ENCODE data around the gene OR52H1. TPM values are rescaled to one million over a fixed set of nuclear protein-coding genes. Genes with fewer than 3 reads are reported as not detected.

The OR52H1 gene
- polyA plus RNA-seq, 1 experiment: 0.10 TPM

DNA sequence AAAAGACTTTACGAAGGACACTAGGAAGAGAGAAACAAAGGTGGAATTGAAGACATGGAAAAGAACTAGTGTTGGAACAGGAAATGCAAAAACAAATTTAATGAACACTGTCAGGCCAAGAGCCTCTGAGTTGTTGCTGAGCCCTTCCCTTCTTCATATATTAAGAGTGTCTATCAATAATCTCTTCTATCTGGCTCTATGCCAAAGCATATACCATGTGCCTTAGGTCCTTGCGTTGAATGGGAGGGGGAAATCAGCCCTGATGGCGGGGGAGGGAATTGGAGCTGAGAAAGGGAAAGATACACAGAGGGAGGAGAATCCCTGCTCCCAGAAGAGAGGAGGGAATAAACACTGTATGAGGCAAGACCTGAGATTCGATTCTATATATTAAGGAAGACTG is 26.8 kb upstream of the OR52H1 start:
- ChIA-PET POLR2A (no interaction called here), CTCF (no interaction called here)
- peaks cover 7% of the 10 kb centered on the region for H3K27me3 ChIP-seq (ENCODE audit: control insufficient read depth, insufficient read depth, low read length)
- no peak overlapping the region for H3K27ac ChIP-seq (ENCODE audit: low read depth, low read length)
- H3K9me3 ChIP-seq (ENCODE audit: control insufficient read depth, insufficient read depth, low read length): no peaks in the 10 kb centered on the region
- no peak for DNase-seq (ENCODE audit: low read depth, low spot score)
- no peak for TF ChIP-seq CTCF (IDR thresholded peaks at IDR 0.05; ENCODE audit: low read depth, low read length)
- no peak overlapping the region for H3K4me3 ChIP-seq (ENCODE audit: low read depth, low read length)

DNA sequence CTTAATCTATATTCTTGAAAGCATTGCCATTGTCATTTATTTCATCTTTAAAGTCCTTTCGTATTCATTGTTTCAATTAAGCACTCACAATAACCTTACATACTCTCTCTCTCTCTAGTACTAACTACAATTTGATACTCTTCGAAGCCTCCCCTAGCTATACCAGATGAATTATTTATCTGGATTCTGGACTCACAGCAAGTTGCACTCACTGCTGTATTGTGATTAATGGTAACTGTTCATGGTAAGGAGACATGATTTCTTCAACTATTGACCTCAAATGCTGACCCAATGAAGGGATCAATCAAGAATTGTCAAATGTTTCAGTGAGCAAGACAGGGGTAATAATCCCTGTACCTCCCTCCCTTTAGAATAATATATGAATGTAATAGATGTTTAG is 26.3 kb upstream of the OR52H1 start:
- DNase-seq (ENCODE audit: low read depth, low spot score): no peak
- CTCF ChIA-PET: no interaction called here

DNA sequence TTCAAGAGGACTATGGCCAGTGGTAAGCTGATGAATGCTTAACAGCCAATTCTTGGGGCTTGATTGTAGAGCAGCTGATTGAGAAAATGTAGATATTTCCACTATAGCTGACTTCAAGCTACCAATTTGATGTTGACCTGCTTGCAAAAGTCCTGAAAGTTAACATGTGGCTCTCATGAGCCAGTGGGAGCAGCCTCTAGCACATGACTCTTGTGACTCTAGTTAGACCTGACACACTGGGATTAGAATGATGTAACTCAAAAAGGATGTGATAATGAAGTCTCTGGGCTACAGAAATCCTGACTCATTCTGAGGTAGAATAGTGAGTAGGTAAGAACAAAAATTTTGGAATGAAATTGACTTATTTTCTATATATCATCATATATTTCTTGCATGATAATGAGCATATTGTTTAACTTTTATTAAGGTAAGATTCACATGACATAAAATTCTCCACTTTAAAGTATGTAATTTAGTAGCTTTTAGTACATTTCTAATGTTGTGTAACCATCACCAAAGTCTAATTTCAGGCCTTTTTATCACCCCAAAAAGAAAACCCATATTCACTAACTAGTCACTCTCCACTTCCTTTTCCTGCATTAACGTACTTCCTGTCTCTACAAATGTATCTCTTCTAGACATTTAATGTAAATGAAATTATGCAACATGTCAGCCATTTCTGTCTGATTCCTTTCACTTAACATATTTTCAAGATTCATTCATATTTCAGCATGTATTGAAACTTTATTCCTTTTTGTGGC is 16.1 kb upstream of the OR52H1 start:
- ChIA-PET CTCF (no interaction called here), POLR2A (no interaction called here)
- H3K9me3 ChIP-seq (ENCODE audit: control insufficient read depth, insufficient read depth, low read length): no peaks in the 10 kb centered on the region
- no peaks in the 10 kb centered on the region for H3K27me3 ChIP-seq (ENCODE audit: control insufficient read depth, insufficient read depth, low read length)
- no peak for DNase-seq (ENCODE audit: low read depth, low spot score)
- H3K27ac ChIP-seq (ENCODE audit: low read depth, low read length): no peak overlapping the region
- no peak for TF ChIP-seq CTCF (IDR thresholded peaks at IDR 0.05; ENCODE audit: low read depth, low read length)
- no peak overlapping the region for H3K4me3 ChIP-seq (ENCODE audit: low read depth, low read length)

More for the DNA sequence above, 26.3 kb upstream of the OR52H1 start:
- Histone ChIP-seq H3K27ac (ENCODE audit: low read depth, low read length) (no peak overlapping the region), H3K4me3 (ENCODE audit: low read depth, low read length) (no peak overlapping the region), H3K27me3 (ENCODE audit: control insufficient read depth, insufficient read depth, low read length) (peaks cover 7% of the 10 kb centered on the region), H3K9me3 (ENCODE audit: control insufficient read depth, insufficient read depth, low read length) (no peaks in the 10 kb centered on the region)
- POLR2A ChIA-PET: no interaction called here
- TF ChIP-seq CTCF (IDR thresholded peaks at IDR 0.05; ENCODE audit: low read depth, low read length): no peak

- no peak overlapping the region for H3K4me3 ChIP-seq (ENCODE audit: low read depth, low read length)
- no peak for DNase-seq (ENCODE audit: low read depth, low spot score)
- CTCF ChIA-PET: no interaction called here
- no peak for TF ChIP-seq CTCF (IDR thresholded peaks at IDR 0.05; ENCODE audit: low read depth, low read length)
- peaks cover 2% of the 10 kb centered on the region for H3K27me3 ChIP-seq (ENCODE audit: control insufficient read depth, insufficient read depth, low read length)
- H3K9me3 ChIP-seq (ENCODE audit: control insufficient read depth, insufficient read depth, low read length): no peaks in the 10 kb centered on the region
- no peak overlapping the region for H3K27ac ChIP-seq (ENCODE audit: low read depth, low read length)
- POLR2A ChIA-PET: no interaction called here
These were observed 9.4 kb upstream of the OR52H1 start for GRCh38 chr11:5557751-5558150.

DNA sequence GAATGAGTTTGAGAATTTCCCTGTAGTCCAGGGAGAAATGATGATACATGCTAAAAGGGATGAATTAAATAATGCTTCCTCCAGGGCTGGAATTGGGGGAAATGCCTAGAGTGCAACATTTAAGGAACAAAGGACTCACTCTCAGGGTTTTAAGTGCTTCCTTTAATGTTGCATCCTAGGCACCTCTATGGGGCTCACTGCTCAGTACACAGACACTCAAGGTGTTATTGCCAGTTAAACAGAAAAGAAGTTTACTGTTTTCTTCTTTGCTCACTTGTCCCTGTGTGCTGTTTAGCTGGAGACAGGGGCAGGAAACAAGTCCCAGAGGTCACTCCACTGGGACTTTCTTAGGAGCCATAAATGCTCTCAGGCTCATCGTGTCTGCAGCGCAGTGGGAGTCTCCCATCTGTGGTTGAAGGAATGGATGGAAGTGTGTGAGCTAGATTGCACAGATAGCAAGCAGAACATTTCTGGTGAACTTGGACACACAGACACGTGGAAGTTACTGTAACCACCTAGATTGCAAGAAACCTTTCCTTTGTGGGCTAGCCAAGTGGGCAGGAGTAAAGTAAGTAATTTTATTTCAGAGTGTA is 8.4 kb upstream of the OR52H1 start:
- H3K27me3 ChIP-seq (ENCODE audit: control insufficient read depth, insufficient read depth, low read length): peaks cover 2% of the 10 kb centered on the region
- ChIA-PET CTCF (no interaction called here), POLR2A (no interaction called here)
- H3K4me3 ChIP-seq (ENCODE audit: low read depth, low read length): no peak overlapping the region
- no peak for TF ChIP-seq CTCF (IDR thresholded peaks at IDR 0.05; ENCODE audit: low read depth, low read length)
- no peak overlapping the region for H3K27ac ChIP-seq (ENCODE audit: low read depth, low read length)
- DNase-seq (ENCODE audit: low read depth, low spot score): no peak
- no peaks in the 10 kb centered on the region for H3K9me3 ChIP-seq (ENCODE audit: control insufficient read depth, insufficient read depth, low read length)
